Transverse colon (tissue), 4 donors: ENCODE results near the gene BDKRB2.

ENCODE experiments used
- CTCF ChIP-seq, 5 experiments: fragments of 200-600 bp in 3 of 5; fragments of 450-650 bp in 2 of 5; sonication (generic) in 3 of 5; IDR thresholded peaks; 1 replicate in 2 of 5; 2 replicates in 3 of 5; pipeline ENCODE4 v1.5.1; 2016 to 2017; ENCODE audit warnings: antibody characterized with exemption in 5 of 5, inconsistent platforms in 3 of 5, mild to moderate bottlenecking in 2 of 5, moderate library complexity in 1 of 5
- EP300 ChIP-seq: sonication (generic); formaldehyde crosslinking; IDR thresholded peaks from one replicate; pipeline ENCODE4 v1.6.1; 2017; ENCODE audit warnings: antibody characterized with exemption, low read depth
- POLR2AphosphoS5 ChIP-seq, 3 donors: sonication (generic); formaldehyde crosslinking; IDR thresholded peaks; one replicate each; pipeline ENCODE4 v1.6.1; 2016; ENCODE audit warnings: antibody characterized with exemption in 3 of 3

GRCh38 chr14:96274122-96274521, 69.5 kb downstream of the BDKRB2 start:
- TF ChIP-seq CTCF (IDR thresholded peaks at IDR 0.05), result no peak
- no peak for TF ChIP-seq POLR2AphosphoS5 (IDR thresholded peaks at IDR 0.05)
- no peak for TF ChIP-seq EP300
